CD1c-positive myeloid dendritic cell (primary cell): ENCODE data around the gene SDHA.
"Not testable (repeated sequence)": the region's sequence is repeated elsewhere in the genome, so short reads cannot be mapped to it uniquely, and the experiment has no call there.

ENCODE experiments used
- DNase-seq: peaks from one replicate; pipeline ENCODE4 v3.0.0-alpha.2; 2016; ENCODE audit errors: extremely low spot score

SDHA gene

GRCh38 chr5:300691-301435 is 82.7 kb downstream of the SDHA start:
- DNase-seq = not testable (repeated sequence)

GRCh38 chr5:302416-302815 is 84.3 kb downstream of the SDHA start:
- DNase-seq = not testable (repeated sequence)

GRCh38 chr5:302966-303365 is 84.8 kb downstream of the SDHA start:
- DNase-seq = no peak

GRCh38 chr5:303741-304140 is 85.6 kb downstream of the SDHA start:
- DNase-seq = not testable (repeated sequence)

- DNase-seq = no peak
These were observed 86.9 kb downstream of the SDHA start for GRCh38 chr5:305050-305449.

- DNase-seq = no peak
These were observed 87.3 kb downstream of the SDHA start for GRCh38 chr5:305459-305858.

- no peak for DNase-seq
These were observed 88.1 kb downstream of the SDHA start for GRCh38 chr5:306011-306805.
